NCI-H2107 treated with DMSO at 0.1 percent for 48 hours (cell line): ENCODE data around the gene AK5.

Source experiments
- DNase-seq: peaks from one replicate; lab custom pipeline; 2025; ENCODE audit not compliant: unreplicated experiment; lab: John Stamatoyannopoulos, UW

AK5 gene

DNA sequence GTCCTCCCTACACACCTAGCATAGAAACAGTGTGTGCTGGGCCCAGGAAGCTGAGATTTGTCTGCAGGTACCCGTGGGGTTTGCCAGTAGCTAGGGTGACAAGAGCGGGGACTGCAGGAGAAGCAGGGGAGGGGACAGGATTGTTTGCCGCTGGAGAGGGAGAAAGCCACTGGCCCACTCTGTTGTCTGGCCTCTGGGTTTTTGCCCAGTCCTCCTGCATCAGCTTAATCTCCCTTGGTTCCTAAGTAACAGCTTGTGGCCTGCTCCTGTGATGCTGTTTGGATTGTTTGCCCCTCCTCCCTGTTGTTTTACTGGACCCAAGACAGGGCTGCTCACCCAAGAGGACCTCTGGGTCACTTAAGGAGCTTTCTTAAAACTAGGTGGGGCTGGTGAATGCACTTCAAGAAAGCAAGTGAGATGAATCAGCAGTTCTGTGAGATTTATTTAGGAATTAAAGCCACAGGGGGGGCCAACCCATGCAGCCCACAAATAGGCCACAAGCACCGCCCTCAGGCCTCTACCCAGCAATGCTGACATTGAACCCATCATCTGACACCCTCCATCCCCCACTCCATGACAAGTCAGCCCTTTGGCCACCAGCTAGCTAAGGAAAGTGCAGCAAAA lies 257.8 kb downstream of the AK5 start:
- DNase-seq = no peak

DNA sequence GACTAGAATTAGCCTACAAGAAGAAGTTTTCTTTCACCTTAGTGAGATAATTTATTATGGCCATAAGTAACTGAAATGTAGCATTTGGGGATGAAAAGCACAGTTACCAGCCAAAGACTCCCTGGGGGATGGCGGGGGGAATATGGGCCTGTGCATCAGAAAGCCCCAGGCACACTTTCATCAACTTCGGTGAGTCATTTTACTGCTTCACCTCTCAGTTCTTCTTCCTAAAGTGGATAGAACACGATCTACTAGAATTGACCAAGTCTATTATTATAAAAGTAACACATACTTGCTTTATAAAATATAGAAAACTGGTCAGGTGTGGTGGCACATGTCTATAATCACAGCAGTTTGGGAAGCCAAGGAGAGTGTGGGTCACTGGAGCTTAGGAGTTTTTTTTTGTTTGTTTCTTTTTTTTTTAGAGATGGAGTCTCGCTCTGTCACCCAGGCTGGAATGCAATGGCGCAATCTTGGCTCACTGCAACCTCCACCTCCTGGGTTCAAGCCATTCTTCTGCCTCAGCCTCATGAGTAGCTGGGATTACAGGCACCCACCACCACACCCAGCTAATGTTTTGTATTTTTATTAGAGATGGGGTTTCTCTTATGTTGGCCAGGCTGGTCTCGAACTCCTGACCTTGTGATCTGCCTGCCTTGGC lies 258.8 kb downstream of the AK5 start:
- DNase-seq = no peak

GRCh38 chr1:77541162-77541545 lies 259.3 kb downstream of the AK5 start:
- DNase-seq = no peak

DNA sequence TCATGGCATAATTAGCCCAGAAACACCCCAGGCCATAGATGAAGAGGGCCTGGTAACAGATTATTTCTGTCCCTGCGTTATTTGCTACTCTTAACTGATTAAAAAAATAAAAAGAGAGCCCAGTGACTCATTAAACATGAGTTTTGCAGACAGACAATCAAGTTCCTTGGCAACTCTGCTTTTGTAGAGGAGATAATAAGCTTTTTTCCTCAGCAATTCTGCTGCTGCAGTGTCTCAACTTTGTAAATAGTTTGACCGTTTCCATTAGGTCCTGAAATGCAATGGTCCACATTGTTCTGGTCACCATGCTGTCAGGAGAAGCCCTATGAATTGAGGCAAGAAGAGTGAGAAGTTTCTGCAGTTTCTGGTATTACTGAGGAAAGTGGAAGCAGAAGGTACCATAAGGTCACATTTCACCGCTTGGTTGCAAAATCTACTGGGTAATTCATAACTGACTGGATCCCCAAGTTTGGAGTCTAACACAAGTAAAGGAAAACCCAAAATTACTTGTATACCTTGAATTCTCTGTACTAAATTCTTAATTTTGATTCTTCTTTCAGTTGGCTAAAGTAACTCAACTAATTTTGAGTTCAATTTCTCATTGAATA lies 261.1 kb downstream of the AK5 start:
- no peak for DNase-seq

- peak; percentile 10 for DNase-seq
These were observed 262.1 kb downstream of the AK5 start for GRCh38 chr1:77543822-77544448.

- DNase-seq = no peak
These were observed 263.0 kb downstream of the AK5 start for GRCh38 chr1:77544845-77545244.

DNA sequence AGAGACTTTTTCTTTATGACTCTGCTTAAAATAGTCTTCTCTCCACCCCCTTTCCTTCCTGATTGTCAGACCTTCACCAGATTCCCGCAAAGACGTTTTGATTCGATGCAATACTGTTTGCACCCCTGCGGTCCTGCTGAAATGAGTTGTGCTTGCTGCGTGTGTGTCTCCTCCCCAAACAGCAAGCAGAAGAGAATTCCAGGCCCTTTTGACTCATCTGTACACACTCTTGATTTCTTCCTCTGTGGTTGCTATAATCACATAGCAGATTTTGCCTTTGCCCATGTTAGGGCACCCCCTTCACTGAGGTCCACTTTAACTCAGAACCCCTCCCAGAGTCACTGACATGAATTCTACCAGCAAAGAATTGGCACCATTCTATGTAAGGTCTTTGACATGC lies 264.2 kb downstream of the AK5 start:
- DNase-seq = no peak

GRCh38 chr1:77546890-77547289 lies 265.1 kb downstream of the AK5 start:
- no peak for DNase-seq

- no peak for DNase-seq
These were observed 266.5 kb downstream of the AK5 start for GRCh38 chr1:77548285-77548684.

DNA sequence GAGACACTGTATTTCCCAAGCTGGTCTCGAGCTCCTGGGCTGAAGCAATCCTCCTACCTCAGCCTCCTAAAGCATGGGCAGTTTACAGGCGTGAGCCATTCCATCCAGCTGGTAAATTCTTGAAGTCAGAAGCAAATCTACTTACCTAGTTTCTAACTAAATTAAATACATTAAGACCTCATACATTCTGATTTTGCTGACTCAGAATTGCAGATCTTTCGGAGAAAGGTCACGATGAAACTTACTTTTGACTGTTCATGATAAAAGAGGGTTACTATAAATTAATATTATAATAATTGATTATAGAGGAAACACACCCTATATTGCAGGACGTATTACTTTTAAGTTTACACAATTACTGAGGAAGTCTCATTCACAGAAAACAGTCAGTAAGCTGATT lies 268.3 kb downstream of the AK5 start:
- no peak for DNase-seq

DNA sequence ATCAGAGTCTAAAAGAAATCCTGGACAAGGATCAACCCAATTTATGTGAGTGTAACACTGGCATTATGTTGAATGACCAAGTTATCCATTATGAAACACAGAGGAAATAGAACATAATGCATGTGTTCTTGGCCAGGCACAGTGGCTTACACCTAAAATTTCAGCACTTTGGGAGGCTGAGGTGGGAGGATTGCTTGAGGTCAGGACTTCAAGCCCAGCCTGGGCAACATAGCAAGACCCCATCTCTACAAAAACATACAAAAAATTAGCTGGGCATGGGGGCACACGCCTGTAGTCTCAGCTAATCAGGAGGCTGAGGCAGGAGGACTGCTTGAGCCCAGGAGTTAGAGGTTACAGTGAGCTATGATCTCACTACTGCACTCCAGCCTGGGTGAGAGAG lies 270.8 kb downstream of the AK5 start:
- DNase-seq = no peak

DNA sequence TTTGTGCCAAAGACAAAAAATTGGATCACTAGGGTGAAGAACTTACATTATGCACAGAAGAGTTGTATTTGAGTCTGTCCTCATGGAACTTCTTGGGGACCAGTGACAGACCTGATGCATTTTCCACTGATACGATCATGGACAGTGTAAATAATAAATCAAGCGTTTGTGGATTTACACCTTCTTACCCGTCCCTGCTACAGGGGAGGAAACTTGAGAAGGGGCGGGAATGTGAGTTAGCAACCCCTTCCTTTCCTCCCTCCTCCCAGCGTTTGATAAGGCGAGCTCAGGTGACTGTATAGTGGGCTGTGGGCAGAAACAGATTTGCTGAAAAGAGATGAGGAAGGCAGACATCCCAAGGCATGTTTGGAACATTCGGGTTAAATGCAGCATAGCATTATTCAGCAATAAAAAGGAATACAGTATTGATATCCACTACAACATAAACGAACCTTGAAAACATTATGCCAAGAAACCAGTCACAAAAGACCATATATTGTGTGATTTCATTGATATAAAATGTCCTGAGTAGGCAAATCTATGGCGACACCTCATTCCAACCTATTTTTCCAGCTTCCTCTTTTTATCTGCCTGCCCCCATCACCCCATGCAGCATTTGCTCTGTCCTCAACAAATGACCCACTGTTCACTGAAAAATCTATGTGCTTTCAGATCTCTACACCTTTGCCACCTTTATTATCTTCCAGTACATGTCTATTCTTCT lies 271.9 kb downstream of the AK5 start:
- peak; percentile 17 for DNase-seq

GRCh38 chr1:77556045-77556444 lies 274.2 kb downstream of the AK5 start:
- DNase-seq = no peak

DNA sequence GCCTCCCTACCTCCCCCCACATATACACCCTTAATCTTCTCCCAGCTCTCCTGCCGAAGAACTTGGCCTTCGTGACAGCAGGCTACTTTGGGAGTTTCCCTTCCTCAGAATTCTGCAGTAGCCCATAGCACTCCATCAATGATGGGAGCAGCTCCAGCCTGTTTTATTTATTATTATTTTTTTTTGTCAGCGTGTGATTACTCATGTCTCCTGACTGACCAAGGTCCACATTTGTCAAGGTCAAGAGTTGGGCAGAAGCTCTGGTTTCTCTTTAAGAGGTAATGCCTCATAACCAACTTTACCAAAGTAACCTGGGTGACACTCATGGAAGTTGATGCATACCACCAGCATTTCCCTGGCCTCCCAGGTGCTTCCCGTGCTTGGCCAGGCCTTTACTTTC lies 275.2 kb downstream of the AK5 start:
- DNase-seq = no peak

- DNase-seq = no peak
These were observed 276.9 kb downstream of the AK5 start for GRCh38 chr1:77558591-77559164.

DNA sequence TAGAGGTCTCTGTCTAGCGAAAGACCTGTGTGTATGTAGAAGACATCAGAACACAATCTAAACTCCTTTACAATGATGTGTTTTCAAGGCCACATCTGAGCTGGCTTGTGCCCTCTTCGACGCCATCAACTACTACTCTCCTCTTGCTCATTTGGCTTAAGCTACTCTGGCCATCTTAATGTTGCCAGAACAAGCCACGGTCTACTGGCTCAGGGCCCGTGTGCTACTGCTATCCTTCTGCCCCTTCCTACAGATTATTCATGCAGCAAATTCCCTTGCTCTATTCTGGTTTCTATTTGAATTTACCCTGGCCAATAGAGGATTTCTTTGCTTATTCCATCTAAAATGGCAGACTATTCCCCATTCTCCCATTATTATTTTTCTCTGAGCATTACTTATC lies 278.9 kb downstream of the AK5 start:
- no peak for DNase-seq

- DNase-seq = no peak
These were observed 280.9 kb downstream of the AK5 start for GRCh38 chr1:77562596-77563150.

GRCh38 chr1:77565321-77565720 lies 283.5 kb downstream of the AK5 start:
- no peak for DNase-seq

DNA sequence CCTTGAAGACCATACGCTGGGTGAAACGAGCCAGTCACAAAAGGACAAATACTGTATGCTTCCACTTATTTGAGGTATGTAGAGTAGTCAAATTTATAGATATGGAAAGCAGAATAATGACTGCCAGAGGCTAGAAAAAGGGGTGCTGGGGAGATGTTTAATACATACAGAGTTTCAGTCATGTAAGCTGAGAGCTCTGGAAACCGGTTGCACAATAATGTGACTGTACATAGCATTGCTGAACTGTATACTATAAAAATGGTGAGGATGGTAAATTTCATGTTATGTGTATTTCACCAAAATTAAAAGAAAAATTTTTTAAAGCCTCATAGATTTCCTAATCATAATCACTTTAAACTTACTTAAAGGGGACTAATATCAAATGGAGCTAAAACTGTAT lies 289.8 kb downstream of the AK5 start:
- DNase-seq = no peak

GRCh38 chr1:77579547-77579946 lies 297.7 kb downstream of the AK5 start:
- no peak for DNase-seq

DNA sequence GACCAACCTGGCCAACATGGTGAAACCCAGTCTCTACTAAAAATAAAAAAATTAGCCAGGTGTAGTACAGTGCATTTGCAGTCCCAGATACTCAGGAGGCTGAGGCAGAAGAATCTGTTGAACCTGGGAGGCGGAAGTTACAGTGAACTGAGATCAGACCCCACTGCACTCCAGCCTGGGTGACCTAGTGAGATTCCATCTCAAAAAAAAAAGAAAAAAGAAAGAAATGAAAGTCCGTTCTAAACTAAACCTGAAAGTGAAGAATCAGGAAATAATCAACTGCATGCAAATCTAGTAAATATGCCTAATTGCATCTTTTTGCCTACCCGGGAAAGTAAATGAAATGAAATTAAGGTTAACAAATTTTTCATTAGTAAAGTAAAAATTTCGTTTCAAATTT lies 301.1 kb downstream of the AK5 start:
- no peak for DNase-seq
